ENCODE measurements around the gene TMEM40. TPM values are rescaled to one million over a fixed set of nuclear protein-coding genes. Genes with fewer than 3 reads are reported as not detected.

The TMEM40 gene
- total RNA-seq, 2 donors from 2014 or later: not detected

GRCh38 chr3:12775226-12775625, 16.2 kb upstream of the TMEM40 start:
- ATAC-seq (ENCODE audit: insufficient number of reproducible peaks, low FRiP score, low read depth) (no peak), DNase-seq (ENCODE audit: low spot score) (no peak)
- Histone ChIP-seq H3K4me1 (ENCODE audit: control insufficient read depth in 1 of 2, low read depth in 2 of 2) (no peaks in the 10 kb centered on the region), H3K9me3 (no peaks in the 10 kb centered on the region), H3K27ac (no peak overlapping the region), H3K4me3 (no peak overlapping the region), H3K36me3 (no peaks in the 10 kb centered on the region), H3K27me3 (replicated peaks; ENCODE audit: insufficient read depth) (no peaks in the 10 kb centered on the region)
- TF ChIP-seq CTCF (IDR thresholded peaks at IDR 0.05): no peak

GRCh38 chr3:12774619-12775018, 15.6 kb upstream of the TMEM40 start:
- DNase-seq (ENCODE audit: low spot score) (no peak), ATAC-seq (ENCODE audit: insufficient number of reproducible peaks, low FRiP score, low read depth) (no peak)
- Histone ChIP-seq H3K9me3 (no peaks in the 10 kb centered on the region), H3K36me3 (no peaks in the 10 kb centered on the region), H3K27ac (no peak overlapping the region), H3K27me3 (replicated peaks; ENCODE audit: insufficient read depth) (no peaks in the 10 kb centered on the region), H3K4me1 (ENCODE audit: control insufficient read depth in 1 of 2, low read depth in 2 of 2) (no peaks in the 10 kb centered on the region), H3K4me3 (no peak overlapping the region)
- no peak for TF ChIP-seq CTCF (IDR thresholded peaks at IDR 0.05)

- no peaks in the 10 kb centered on the region for H3K4me1 ChIP-seq (ENCODE audit: control insufficient read depth in 1 of 2, low read depth in 2 of 2)
Observed at GRCh38 chr3:12773710-12774086, 14.6 kb upstream of the TMEM40 start.

GRCh38 chr3:12773030-12773709, 14.1 kb upstream of the TMEM40 start:
- no peaks in the 10 kb centered on the region for H3K27me3 ChIP-seq (replicated peaks; ENCODE audit: insufficient read depth)
- no peak for TF ChIP-seq CTCF (IDR thresholded peaks at IDR 0.05)
- H3K27ac ChIP-seq: no peak overlapping the region
- no peak for DNase-seq (ENCODE audit: low spot score)
- H3K9me3 ChIP-seq: no peaks in the 10 kb centered on the region
- no peaks in the 10 kb centered on the region for H3K36me3 ChIP-seq
- no peak for ATAC-seq (ENCODE audit: insufficient number of reproducible peaks, low FRiP score, low read depth)
- no peaks in the 10 kb centered on the region for H3K4me1 ChIP-seq (ENCODE audit: control insufficient read depth in 1 of 2, low read depth in 2 of 2)
- H3K4me3 ChIP-seq: no peak overlapping the region

More at GRCh38 chr3:12773710-12774086, 14.6 kb upstream of the TMEM40 start:
- ATAC-seq (ENCODE audit: insufficient number of reproducible peaks, low FRiP score, low read depth): no peak
- no peak for TF ChIP-seq CTCF (IDR thresholded peaks at IDR 0.05)
- H3K4me3 ChIP-seq: no peak overlapping the region
- DNase-seq (ENCODE audit: low spot score): no peak
- H3K9me3 ChIP-seq: no peaks in the 10 kb centered on the region
- no peaks in the 10 kb centered on the region for H3K27me3 ChIP-seq (replicated peaks; ENCODE audit: insufficient read depth)
- no peaks in the 10 kb centered on the region for H3K36me3 ChIP-seq
- H3K27ac ChIP-seq: no peak overlapping the region

GRCh38 chr3:12772462-12772861, 13.4 kb upstream of the TMEM40 start:
- Histone ChIP-seq H3K4me3 (no peak overlapping the region), H3K4me1 (ENCODE audit: control insufficient read depth in 1 of 2, low read depth in 2 of 2) (no peaks in the 10 kb centered on the region), H3K27me3 (replicated peaks; ENCODE audit: insufficient read depth) (no peaks in the 10 kb centered on the region), H3K9me3 (no peaks in the 10 kb centered on the region), H3K27ac (no peak overlapping the region), H3K36me3 (no peaks in the 10 kb centered on the region)
- ATAC-seq (ENCODE audit: insufficient number of reproducible peaks, low FRiP score, low read depth) (no peak), DNase-seq (ENCODE audit: low spot score) (no peak)
- no peak for TF ChIP-seq CTCF (IDR thresholded peaks at IDR 0.05)
